ENCODE measurements around the gene PAK4.

The PAK4 gene

GRCh38 chr19:39195755-39196154, 70.2 kb downstream of the PAK4 start:
- DNase-seq (ENCODE audit: low read depth) = no peak
- no peak overlapping the region for H3K4me3 ChIP-seq (ENCODE audit: low read depth, low read length)
- TF ChIP-seq CTCF (conservative IDR thresholded peaks at IDR 0.05; ENCODE audit: low read depth, low read length) = no peak

GRCh38 chr19:39196320-39196719, 70.7 kb downstream of the PAK4 start:
- no peak for TF ChIP-seq CTCF (conservative IDR thresholded peaks at IDR 0.05; ENCODE audit: low read depth, low read length)
- no peak for DNase-seq (ENCODE audit: low read depth)
- H3K4me3 ChIP-seq (ENCODE audit: low read depth, low read length) = no peak overlapping the region

GRCh38 chr19:39196860-39197562, 71.4 kb downstream of the PAK4 start, which contains the start of gene NCCRP1:
Gene NCCRP1 (plus strand): TSS chr19:39196964. CDS start chr19:39196983, 19 bp downstream.
- no peak for DNase-seq (ENCODE audit: low read depth)
- no peak for TF ChIP-seq CTCF (conservative IDR thresholded peaks at IDR 0.05; ENCODE audit: low read depth, low read length)
- no peak within 1 kb of the TSS for H3K4me3 ChIP-seq (ENCODE audit: low read depth, low read length)

DNA sequence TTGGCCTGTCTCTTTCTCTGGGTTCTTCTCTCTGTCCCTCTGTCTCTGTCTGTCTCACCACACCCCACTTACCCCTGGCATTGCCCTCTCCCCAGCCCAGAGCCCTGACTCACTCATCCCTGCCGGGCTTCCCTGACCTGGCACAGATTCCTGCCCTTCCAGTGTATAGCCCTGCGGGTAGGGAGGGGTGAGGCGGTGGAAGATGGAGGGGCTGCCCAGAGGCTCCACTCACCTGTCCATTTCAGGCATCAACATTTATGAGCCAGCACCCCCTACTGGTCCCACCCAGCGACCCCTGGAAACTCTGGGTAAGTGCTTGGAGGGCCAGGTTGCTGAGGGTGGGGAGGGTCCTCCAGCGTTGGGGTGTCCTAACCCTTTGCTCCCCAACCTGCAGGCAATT, 72.2 kb downstream of the PAK4 start:
- DNase-seq (ENCODE audit: low read depth) = no peak
- no peak for TF ChIP-seq CTCF (conservative IDR thresholded peaks at IDR 0.05; ENCODE audit: low read depth, low read length)
- no peak overlapping the region for H3K4me3 ChIP-seq (ENCODE audit: low read depth, low read length)

- H3K4me3 ChIP-seq (ENCODE audit: low read depth, low read length) = no peak overlapping the region
- peak; percentile 37 for DNase-seq (ENCODE audit: low read depth)
- no peak for TF ChIP-seq CTCF (conservative IDR thresholded peaks at IDR 0.05; ENCODE audit: low read depth, low read length)
Observed at GRCh38 chr19:39199025-39199424, 73.4 kb downstream of the PAK4 start.

GRCh38 chr19:39200066-39200802, 74.6 kb downstream of the PAK4 start:
- H3K4me3 ChIP-seq (ENCODE audit: low read depth, low read length) = no peak overlapping the region
- DNase-seq (ENCODE audit: low read depth) = no peak
- TF ChIP-seq CTCF (conservative IDR thresholded peaks at IDR 0.05; ENCODE audit: low read depth, low read length) = no peak

DNA sequence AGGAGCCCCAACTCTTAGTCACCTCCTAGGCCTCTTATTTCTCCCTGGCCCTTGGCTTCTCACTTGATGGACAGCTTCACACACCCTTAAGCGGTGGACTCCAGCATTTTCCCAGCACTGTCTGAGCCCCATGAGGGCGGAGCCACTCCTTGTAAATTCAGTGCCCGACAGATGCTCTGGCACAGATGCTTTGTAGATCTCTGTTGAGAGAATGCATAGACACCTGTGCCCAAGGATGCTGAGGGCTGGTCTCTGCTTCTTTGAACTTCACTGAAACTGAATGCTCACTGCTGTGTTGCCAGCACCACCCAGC, 75.2 kb downstream of the PAK4 start:
- no peak overlapping the region for H3K4me3 ChIP-seq (ENCODE audit: low read depth, low read length)
- TF ChIP-seq CTCF (conservative IDR thresholded peaks at IDR 0.05; ENCODE audit: low read depth, low read length) = no peak
- DNase-seq (ENCODE audit: low read depth) = no peak

Measured in choroid plexus epithelial cell (primary cell).